Measurements from ENCODE around the gene PARVA.

PARVA gene

DNA sequence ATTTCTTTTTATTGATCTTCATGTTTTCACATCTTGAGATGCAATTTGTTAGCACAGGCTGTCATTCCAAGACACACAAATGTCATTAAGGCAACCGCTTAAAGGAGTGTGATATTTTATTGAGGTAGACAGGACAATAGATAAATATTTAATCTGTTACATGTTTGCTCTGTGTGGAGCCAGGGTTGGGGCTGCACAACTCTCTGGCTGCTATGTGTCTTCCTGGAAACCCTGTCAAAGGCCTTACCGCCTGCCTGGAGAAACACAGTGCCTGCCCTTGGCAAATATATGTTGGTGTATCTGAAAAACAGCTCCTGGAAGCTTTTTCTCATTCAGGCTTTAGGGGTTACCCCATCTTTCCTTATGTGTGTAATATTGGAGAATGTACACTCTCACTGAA, 157.2 kb downstream of the PARVA start:
- no peak for DNase-seq

DNA sequence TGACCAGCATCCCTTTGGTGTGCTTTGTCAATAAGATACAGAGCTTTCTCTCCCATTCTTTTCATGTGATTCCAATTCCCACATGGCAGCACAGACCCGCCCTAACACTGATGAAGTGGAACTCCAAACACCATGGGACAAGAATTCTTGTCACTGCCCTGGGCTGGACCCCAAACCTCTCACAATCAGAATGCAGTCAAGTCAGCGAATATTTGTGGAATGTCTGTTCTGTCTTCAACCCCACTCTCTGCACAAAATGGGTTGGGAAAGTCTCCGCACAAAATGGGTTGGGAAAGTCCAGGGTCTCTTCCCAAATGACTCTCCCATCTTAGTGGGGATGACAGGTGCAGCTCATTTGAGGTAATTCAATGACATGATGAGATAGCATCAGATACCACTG, 157.9 kb downstream of the PARVA start:
- DNase-seq = no peak

DNA sequence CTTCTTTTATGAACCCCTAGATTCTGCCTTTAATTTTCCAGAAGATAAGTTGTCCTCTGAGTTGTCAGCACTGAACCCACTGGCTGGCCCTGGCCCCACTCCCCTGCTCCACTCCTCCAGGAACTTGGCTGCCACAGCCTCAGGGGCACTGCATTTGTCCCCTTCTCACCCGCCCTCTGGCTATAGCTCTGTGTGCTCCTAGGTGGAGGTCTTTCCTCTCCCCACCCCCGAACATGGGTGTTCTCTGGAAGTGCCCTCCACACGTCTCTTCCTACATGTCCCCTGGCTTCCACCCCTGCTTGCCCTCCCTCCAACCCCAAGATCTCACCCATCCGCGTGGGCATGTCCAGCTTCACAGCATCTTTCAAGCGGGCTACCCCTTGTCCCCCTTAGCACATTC, 159.2 kb downstream of the PARVA start:
- no peak for DNase-seq

GRCh38 chr11:12537778-12538401, 160.5 kb downstream of the PARVA start:
- DNase-seq = no peak

GRCh38 chr11:12538889-12539421, 161.6 kb downstream of the PARVA start:
- no peak for DNase-seq

- DNase-seq = no peak
Observed at GRCh38 chr11:12539572-12539971, 162.2 kb downstream of the PARVA start.

GRCh38 chr11:12540075-12540680, 162.8 kb downstream of the PARVA start:
- no peak for DNase-seq

DNA sequence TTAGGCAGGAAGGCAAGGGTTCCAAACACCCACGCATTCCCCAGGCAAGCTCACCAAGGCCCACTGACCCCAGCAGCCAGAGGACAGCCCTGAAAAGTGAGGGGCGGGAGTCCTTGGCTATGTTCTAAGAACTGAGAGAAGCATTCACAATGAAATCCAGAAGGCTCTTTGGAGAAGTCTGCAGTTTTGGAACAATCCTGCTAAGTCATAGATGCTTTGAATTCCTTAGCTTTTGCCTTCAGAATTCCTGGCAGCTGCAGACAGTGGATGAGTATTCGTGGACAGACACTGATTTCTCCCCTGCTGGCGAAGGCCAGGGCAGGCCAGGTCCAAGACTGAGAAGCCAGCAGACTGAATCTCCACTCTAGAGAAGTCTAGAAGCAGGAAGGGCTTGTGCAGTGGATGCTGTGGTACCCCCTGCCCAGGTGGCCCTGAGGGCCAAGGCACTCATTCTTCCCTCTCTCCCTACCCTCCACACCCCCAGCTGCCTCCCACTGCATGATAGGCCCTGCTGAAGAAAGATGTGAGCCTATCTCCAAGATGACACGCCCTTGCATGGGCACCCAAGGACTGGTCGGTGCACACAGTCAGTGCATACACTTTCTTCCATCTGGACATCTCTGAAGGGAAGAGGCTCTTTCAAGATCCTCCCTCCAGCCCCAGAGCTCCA, 163.7 kb downstream of the PARVA start:
- DNase-seq = no peak

DNA sequence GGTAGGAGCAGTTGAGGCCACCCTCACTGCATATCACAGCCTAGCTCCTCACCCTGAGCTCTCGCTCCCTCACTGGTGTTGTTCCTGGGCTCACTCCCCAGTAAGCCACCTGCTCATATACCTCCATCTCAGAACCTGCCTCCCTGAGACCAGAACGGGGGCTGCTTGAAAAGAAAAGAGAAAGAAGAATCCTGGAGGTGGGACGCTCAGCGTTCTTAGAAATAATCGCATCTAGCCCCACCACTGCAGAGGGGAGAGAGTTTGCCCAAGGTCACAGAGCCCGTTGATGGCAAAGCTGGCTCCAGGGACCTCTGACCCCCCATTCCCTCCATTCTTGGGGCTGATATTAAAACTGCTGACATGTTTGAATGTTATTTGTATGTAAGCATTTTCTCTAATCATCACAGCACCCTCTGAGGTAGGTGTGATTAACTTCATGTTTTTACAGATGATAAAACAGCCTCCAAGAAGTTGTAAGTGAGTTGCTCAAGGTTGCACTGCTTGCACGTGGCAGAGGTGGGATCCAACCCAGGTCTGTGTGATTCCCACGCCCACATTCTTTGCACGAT, 164.3 kb downstream of the PARVA start:
- no peak for DNase-seq

GRCh38 chr11:12542186-12542935, 165.0 kb downstream of the PARVA start:
- DNase-seq = no peak

DNA sequence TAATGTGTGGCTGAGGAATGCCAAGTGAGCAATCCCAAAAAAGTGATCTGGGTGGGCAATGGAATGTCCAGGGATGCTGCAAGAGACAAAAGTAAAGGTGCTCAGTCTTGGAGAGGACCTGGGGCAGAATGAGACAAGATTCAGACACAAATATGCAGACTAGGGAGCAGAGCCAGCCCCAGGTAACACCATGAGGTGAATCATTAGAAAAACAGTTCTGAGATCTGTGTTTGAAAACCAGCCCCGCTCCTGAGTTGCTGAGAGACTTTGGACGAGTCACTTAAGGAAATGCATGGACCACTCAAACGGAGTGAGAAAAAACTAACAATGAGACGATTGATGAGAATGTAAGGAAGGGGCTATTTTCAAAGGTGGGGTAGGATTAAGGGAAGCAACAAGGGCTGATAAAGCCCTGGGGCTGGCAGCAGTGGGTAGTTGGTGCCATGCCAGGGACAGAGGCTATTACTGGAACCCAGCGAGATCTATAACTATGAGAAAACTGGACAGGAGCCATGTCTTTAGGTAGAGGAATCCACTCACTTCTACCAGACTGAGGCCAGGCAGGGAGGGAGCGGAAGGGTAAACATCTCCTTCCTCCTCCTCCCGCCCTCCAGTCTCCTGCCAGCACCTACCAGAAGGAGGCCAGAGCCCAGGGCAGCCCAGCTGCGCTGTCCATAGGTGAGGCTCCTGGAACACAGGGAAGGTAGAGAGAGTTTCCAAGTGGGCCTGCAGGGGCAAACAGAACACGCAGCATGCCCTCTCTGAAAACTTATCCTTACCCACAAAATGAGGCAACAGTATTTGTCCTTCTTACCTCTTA, 166.4 kb downstream of the PARVA start:
- DNase-seq = no peak

- DNase-seq = no peak
Observed at GRCh38 chr11:12544986-12545775, 167.8 kb downstream of the PARVA start.

DNA sequence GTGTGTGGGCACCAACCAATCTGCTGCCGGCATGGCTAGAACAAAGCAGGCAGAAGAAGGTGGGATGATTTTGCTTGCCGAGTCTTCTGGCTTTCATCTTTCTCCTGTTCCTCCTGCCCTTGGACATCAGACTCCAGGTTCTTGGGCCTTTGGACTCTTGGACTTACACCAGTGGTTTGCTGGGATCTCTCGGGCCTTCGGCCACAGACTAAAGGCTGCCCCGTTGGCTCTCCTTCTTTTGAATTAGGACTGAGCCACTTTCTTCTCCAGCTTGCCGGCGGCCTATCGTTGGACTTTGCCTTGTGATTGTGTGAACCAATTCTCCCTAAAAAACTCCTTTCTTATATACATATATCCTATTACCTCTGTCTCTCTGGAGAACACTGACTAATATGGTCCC, 168.8 kb downstream of the PARVA start:
- DNase-seq = no peak

GRCh38 chr11:12546660-12547059, 169.3 kb downstream of the PARVA start:
- DNase-seq = no peak

GRCh38 chr11:12547953-12548650, 170.7 kb downstream of the PARVA start:
- no peak for DNase-seq

- DNase-seq = no peak
Observed at GRCh38 chr11:12552692-12553091, 175.3 kb downstream of the PARVA start.

GRCh38 chr11:12554122-12554521, 176.8 kb downstream of the PARVA start:
- DNase-seq = no peak

DNA sequence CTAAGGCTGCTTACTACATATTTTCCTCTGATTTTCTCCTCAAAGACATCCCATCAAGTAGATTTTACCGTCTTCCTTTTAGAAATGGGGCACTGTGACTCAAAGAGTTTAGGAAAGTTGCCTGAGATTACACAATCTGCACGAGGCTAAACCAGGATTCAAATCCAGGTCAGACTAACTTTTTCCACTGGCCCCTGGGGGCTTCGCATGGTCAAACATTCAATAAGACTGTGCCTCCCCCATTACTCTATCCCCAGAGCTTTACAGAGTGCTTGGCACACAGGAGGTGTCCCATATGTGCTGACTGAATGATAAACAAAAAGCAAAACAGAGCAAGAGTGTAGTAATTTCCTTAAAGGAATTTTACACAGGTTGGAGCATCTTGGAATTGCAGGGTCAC, 178.8 kb downstream of the PARVA start:
- DNase-seq = no peak

DNA sequence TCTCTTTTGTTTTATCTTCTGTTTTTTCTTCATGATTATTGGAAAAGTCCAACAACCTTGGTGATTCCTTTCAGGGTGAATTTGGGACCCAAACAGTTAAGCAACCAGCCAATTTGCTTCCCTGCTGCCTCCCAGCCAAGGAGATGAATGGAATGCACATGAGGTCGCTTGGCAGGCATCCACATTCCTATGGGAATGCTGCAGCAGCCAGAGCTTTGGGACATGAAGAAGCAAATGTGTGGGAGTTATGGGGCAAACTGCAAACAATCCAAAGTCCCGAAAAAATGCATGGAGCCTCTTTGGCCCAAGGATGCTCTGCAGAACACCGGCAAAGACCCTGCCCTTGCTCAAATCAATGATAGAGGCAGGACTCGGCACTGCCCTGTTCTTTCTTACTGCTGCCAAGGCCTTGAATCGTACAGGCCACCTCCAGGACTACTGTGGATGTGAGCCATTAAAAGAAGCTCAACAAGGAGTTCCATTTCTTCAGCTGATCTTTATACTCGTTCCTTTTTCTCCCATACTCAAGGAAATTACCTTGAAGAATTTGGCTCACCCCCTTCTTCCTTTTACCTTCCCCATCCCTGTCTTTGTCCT, 179.5 kb downstream of the PARVA start:
- DNase-seq = no peak

DNA sequence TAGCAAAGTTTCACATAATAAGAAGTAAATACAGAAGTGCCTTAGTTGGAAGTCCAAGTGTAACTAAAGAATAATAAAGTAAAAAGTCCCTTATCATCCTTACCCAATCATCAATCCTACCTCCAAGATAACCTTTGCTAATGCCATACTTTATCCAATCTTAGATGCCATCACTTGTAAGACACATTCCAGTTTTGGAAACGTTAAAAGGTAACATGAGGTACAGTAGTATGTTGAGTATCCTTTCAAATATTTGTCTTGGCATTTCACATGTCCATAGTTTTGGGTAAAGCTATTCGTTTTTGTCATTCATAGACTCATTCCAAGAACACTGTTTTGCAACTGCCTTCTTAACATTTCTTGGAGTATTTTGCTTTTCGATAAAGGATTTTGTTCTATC, 181.6 kb downstream of the PARVA start:
- DNase-seq = no peak
